ENCODE data around the gene TEX14.
"Not testable (repeated sequence)": the region's sequence is repeated elsewhere in the genome, so short reads cannot be mapped to it uniquely, and the experiment has no call there.

TEX14 gene

GRCh38 chr17:58593123-58593522, 98.7 kb downstream of the TEX14 start:
- DNase-seq, result no peak

DNA sequence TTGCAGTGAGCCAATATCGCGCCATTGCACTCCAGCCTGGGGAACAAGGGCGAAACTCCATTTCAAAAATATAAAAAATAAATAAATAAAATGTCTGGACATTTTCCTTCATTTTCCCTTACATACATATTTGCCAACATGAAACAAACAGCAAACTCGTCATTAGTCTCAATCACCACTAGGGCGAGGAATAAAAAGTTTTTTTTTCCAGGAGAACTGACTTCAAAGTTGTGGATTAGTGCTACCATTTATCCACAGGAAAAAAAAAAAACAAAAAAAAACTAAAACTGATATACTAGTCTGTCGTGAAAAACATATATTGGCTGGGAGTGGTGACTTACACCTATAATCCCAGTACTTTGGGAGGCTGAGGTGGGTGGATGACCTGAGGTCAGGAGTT, 100.4 kb downstream of the TEX14 start:
- DNase-seq, result no peak

DNA sequence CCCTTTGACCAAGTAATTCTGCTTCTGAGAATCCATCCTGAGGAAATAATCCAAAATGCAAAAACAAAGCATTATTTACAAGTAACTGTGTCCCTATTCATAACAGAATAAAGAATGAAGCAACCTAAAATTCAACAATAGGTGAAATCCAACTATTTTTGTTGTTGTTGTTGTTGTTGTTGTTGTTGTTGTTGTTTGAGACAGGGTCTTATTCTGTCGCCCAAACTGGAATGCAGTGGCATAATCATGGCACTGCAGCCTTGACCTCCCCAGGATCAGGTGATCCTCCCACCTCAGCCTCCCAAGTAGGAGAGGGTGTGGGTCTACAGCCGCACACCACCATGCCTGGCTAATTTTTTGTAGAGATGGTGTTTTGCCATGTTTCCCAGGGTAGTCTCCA, 101.5 kb downstream of the TEX14 start:
- no peak for DNase-seq

GRCh38 chr17:58587713-58588117, 104.1 kb downstream of the TEX14 start:
- peak; percentile 52 to 63 for DNase-seq

- DNase-seq, result no peak
Observed at GRCh38 chr17:58586009-58586644, 105.7 kb downstream of the TEX14 start.

DNA sequence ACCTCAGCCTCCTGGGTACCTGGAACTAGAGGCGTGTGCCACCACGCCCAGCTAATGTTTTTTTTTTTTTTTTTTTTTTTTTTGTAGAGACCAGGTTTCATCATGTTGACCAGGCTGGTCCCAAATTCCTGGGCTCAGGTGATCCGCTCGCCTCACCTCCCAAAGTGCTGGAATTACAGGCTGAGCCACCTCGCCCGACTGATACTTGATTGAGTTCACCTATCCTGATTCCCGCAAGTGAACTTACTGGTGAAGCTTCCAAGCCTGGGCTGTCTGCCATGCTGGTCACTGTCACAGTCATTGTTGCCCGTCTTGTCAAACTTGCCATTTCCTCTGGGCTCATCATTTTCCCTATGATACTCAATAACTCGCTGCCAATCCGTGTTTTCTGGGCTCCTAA, 106.3 kb downstream of the TEX14 start:
- no peak for DNase-seq

- no peak for DNase-seq
Observed at GRCh38 chr17:58583486-58583885, 108.4 kb downstream of the TEX14 start.

GRCh38 chr17:58582718-58583117, 109.1 kb downstream of the TEX14 start:
- not testable (repeated sequence) for DNase-seq

DNA sequence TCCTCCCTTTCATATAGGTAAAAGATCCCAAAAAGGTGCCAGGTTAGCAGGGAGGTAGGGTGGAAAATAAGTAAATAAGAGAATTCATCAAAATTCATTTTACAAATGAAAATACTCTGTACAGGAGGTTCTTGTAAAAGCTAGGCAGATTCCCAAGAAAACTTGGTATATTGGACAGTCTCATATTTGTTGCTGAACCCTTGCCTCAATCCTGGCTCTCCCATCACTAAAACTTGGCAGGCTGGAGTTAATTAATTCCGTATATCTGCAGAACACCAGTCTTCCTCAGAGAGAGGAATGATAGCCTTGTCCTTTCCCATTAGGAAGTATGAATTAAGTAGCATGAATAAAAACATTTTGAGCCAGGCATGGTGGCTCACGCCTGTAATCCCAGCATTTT, 111.2 kb downstream of the TEX14 start:
- no peak for DNase-seq

- DNase-seq, result peak; percentile 48 to 56
Observed at GRCh38 chr17:58577696-58578095, 114.1 kb downstream of the TEX14 start.

GRCh38 chr17:58576679-58577367, 115.0 kb downstream of the TEX14 start:
- DNase-seq, result no peak

DNA sequence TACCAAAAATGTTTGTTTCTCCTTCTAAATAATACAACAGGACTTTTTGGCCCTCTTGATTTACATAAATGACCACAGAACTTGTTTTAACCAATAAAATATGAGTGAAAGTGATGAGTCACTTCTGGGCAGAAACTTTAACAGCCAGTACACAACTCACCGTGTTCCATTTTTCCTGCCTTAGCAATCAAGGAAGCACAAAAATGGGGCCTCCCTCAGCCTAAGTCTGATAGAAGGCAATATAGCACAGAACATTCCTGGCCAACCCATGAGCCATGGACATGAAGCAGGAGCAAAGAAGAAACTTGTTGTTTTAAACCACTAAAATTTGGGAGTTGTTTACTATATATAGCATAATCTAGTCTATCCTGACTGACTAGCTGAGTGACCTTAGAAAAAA, 116.3 kb downstream of the TEX14 start:
- no peak for DNase-seq

- DNase-seq, result no peak
Observed at GRCh38 chr17:58574025-58574424, 117.8 kb downstream of the TEX14 start.

DNA sequence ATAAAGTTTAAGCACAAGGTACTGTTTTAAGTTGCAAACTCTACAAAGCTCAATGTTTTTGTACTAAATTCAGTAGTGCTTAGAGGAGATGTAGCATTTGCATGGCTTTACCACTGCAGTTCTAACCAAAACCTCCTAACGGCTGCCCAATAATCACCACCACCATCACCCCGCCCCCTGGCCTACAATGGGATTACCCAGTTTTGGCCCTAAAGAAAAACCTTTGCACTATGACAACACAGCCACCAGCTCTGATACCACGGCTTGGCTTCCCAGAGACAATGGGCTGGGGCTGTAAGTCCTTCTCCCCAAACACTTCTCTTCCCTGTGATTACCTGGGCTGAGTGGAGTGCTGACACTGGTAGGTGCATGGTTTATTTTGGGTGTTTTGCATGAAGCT, 119.0 kb downstream of the TEX14 start:
- no peak for DNase-seq

DNA sequence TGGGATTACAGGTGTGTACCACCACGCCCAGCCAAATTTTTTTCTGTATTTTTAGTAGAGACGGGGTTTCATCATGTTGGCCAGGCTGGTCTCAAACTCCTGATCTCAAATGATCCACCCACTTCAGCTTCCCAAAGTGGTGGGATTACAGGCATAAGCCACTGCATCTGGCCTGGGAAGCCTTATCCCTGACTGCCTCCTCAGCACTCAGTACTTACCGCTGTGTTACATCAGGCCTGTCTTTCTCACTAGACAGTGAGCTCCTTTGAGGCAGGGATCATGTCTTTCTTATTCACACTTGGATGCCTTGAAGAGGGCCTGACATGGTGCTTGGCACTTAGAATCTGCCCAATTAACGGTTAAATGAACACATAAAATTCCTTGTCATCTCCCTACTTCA, 121.1 kb downstream of the TEX14 start:
- DNase-seq, result no peak

DNA sequence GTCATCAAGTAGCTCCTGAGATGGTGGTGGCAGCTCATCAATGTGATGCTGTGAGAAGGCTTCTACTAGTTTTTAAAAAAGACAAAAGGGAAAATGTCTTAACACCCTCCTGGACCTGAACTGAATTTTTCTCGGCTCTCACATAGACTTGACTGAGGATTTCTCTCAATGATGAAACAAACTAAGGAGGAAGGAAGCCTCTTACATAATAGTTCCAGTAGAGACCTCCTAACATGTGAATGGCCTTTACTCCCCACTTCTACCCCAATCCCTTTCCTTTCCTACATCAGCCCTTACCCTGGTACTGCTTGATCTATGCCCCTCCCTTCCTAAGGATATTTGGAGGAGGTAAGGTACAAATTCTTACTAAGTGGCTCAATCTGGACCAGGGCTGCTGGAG, 122.6 kb downstream of the TEX14 start:
- DNase-seq, result no peak

DNA sequence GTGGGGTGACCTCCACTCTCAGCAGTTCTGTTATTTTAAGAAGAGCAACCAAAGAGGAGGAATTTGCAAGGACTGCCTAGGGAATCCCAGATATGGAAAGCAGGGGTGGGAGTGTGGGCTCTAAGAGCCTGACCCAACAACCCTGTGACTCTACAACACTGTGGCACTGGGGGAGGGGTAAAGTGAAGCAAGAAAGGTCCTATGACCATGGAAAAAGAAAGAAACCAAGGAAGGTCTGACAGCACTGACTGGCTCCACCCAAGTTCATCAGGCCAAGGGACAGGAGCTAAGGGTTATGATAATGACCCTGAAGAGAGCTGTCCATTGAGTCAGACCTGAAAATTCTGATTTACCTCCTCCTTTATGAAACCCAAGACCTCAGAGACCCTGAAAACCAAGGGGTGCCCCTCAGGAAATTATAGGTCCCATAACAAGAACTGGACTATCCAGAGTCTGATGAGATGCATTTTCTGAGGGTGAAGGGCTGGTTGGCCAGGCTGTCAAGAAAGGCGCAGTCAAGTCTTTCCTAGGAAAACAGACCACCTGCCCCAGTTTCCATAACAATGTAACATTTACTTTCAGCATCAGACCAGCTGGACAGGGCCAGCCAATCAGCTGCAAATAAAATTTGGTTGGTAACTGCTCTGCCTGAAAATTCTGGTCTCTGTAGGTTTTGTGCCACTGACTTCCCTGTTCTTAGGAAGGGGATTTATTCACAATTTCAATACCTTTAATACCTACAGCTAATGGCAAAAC, 123.6 kb downstream of the TEX14 start:
- no peak for DNase-seq

- no peak for DNase-seq
Observed at GRCh38 chr17:58565389-58566311, 126.2 kb downstream of the TEX14 start.

GRCh38 chr17:58564971-58565370, 126.9 kb downstream of the TEX14 start:
- no peak for DNase-seq

- DNase-seq, result no peak
Observed at GRCh38 chr17:58564243-58564642, 127.6 kb downstream of the TEX14 start.

DNA sequence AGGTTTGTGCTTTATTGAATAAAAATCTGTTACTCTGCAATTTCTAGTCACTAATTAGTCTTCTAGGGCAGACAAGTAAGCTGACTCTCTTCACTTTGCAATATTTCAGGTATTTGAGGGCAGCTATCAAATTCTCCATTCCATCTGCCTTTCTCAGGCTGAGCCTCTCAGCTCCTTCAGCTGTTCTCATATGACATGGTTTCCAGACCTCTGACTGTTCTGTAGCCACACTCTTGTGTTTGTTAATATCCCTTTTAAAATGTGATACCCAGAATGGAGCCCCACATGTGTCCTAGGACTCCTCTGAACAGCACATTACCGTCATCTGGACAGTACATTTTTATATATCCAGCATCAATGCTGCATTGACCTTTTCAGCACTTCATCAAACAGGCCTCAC, 131.3 kb downstream of the TEX14 start:
- DNase-seq, result no peak

- DNase-seq, result no peak
Observed at GRCh38 chr17:58557981-58558380, 133.9 kb downstream of the TEX14 start.

DNA sequence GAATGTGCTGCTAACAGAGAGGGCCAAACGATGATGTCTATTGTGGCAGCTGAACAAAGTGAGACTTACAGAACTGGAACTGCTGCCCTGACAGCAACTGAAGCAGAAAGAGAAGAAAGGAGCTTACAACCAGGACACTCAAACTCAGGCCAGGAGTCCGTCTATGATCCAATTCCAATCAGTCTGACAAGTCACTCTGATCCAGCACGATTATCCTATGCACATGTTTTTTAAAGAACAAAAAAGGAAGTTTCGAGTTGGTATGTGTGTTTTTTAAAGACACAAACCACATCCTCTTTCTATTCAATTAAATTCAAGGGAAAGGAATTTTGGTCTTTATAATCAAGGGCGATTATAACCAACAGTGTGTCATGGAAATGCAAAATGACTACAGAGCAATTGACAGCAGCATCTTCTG, 135.0 kb downstream of the TEX14 start:
- DNase-seq, result no peak

Measured in CD4-positive, alpha-beta T cell treated with Interleukin-1 beta for 1 hour (primary cell).